Body of pancreas (tissue), 4 donors: ENCODE measurements around the gene ARCN1. TPM values are rescaled to one million over a fixed set of nuclear protein-coding genes. Genes with fewer than 3 reads are reported as not detected.
"Not testable (repeated sequence)": the region's sequence is repeated elsewhere in the genome, so short reads cannot be mapped to it uniquely, and the experiment has no call there.

ENCODE experiments used
- ATAC-seq: fragments of 150-250 bp; one replicate; pipeline ENCODE4 v1.9.1; 2016
- DNase-seq, 4 donors: peaks; one replicate each; pipeline ENCODE4 v3.0.0-alpha.2; 2019
- H3K27ac ChIP-seq, 4 donors: fragments of 200-600 bp; sonication (generic); 1 replicate in 3 of 4; 2 replicates in 1 of 4; pipeline versions ENCODE4 v1.5.1 to v1.6.1; 2016 to 2019; ENCODE audit warnings: mild to moderate bottlenecking in 1 of 4, mixed read lengths in 1 of 4, moderate library complexity in 1 of 4
- H3K27me3 ChIP-seq, 2 donors: fragments of 200-600 bp; sonication (generic); one replicate each; pipeline ENCODE4 v1.6.0; 2016; ENCODE audit warnings: mild to moderate bottlenecking in 1 of 2
- H3K36me3 ChIP-seq, 2 donors: fragments of 200-600 bp; sonication (generic); replicated peaks in 1 of 2; 2 replicates each; pipeline ENCODE4 v1.5.1; 2016; ENCODE audit warnings: low read depth in 2 of 2; ENCODE audit not compliant: insufficient read depth in 1 of 2
- H3K4me1 ChIP-seq: fragments of 200-600 bp; sonication (generic); one replicate; pipeline ENCODE4 v1.6.0; 2016
- H3K4me3 ChIP-seq, 2 donors: fragments of 200-600 bp; sonication (generic); 1 replicate in 1 of 2; 2 replicates in 1 of 2; pipeline ENCODE4 v1.5.1; 2016 to 2019
- H3K9me3 ChIP-seq, 3 donors: fragments of 200-600 bp; sonication (generic); 1 replicate in 2 of 3; 2 replicates in 1 of 3; pipeline ENCODE4 v1.5.1; 2016
- POLR2A ChIP-seq, 3 donors: fragments of 450-650 bp; IDR thresholded peaks; one replicate each; pipeline ENCODE4 v1.6.1; 2016; ENCODE audit warnings: antibody characterized with exemption in 3 of 3, mild to moderate bottlenecking in 2 of 3
- WGBS, 2 donors: methylation state at CpG; one replicate each; pipeline ENCODE4 v1.1.5; 2017; 5-methylcytosine and 5-hydroxymethylcytosine counted together
- intact Hi-C: fragments of 100-400 bp; cut with DNase I; formaldehyde crosslinking; loops from one replicate; pipeline ENCODE4 v1.15.1; 2023
- total RNA-seq, 2 donors: library from RNA; depleted of rRNA; stranded (reverse); fragments of >200 nt; gene quantifications; one replicate each; pipeline ENCODE4 v1.1.0, GENCODE V29; 2016
- TF ChIP-seq, protein P1 (sequence below), 7 experiments: fragments of 450-650 bp in 4 of 7; fragments of 200-600 bp in 3 of 7; sonication (generic) in 3 of 7; IDR thresholded peaks; one replicate each; pipeline ENCODE4 v1.5.1; 2016 to 2019; ENCODE audit warnings: antibody characterized with exemption in 7 of 7

The ARCN1 gene
- total RNA-seq, 2 donors from 2014 or later: 49.8 to 64.3 TPM

DNA sequence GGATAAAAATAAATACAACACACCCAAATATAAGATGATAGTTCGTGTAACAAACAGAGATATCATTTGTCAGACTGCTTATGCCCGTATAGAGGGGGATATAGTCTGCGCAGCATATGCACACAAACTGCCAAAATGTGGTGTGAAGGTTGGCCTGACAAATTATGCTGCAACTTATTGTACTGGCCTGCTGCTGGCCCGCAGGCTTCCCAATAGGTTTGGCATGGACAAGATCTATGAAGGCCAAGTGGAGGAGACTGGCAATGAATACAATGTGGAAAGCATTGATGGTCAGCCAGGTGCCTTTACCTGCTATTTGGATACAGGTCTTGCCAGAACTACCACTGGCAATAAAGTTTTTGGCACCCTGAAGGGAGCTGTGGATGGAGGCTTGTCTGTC lies 11.4 kb upstream of the ARCN1 start:
- H3K27me3 ChIP-seq: no peaks in the 10 kb centered on the region
- no peak for ATAC-seq
- no peaks in the 10 kb centered on the region for H3K9me3 ChIP-seq
- H3K36me3 ChIP-seq: peaks cover 0 to 7% of the 10 kb centered on the region in 2 donors
- 87 to 89% methylated on average over 4 of the region's 4 CpGs for WGBS, 2 donors
- H3K4me1 ChIP-seq: peaks cover 7% of the 10 kb centered on the region
- no peak overlapping the region for H3K27ac ChIP-seq
- intact Hi-C loops: no loop called here
- no peak for DNase-seq
- TF ChIP-seq, protein P1, sequence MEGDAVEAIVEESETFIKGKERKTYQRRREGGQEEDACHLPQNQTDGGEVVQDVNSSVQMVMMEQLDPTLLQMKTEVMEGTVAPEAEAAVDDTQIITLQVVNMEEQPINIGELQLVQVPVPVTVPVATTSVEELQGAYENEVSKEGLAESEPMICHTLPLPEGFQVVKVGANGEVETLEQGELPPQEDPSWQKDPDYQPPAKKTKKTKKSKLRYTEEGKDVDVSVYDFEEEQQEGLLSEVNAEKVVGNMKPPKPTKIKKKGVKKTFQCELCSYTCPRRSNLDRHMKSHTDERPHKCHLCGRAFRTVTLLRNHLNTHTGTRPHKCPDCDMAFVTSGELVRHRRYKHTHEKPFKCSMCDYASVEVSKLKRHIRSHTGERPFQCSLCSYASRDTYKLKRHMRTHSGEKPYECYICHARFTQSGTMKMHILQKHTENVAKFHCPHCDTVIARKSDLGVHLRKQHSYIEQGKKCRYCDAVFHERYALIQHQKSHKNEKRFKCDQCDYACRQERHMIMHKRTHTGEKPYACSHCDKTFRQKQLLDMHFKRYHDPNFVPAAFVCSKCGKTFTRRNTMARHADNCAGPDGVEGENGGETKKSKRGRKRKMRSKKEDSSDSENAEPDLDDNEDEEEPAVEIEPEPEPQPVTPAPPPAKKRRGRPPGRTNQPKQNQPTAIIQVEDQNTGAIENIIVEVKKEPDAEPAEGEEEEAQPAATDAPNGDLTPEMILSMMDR (IDR thresholded peaks at IDR 0.05): no peak
- TF ChIP-seq POLR2A (IDR thresholded peaks at IDR 0.05): no peak
- H3K4me3 ChIP-seq: no peak overlapping the region

DNA sequence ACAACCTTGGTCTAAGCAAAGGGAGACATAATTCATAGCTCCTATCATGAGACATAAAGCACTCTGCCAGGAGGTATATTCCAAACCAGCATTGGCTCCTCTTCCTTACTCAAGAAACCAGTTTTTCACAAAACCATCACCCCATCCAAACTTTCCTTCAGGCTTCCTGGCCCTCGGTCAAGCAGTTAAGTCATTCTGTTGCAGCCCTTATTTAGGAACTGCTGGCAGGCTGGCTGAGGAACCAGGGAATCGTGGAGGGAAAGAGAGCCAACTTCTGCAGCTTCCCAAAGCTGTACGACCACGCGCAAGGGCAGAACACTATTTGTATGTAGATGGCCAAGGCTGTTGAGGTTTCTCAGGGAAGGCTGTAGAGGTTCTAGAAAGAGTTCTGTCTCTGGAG lies 7.2 kb upstream of the ARCN1 start:
- Histone ChIP-seq H3K36me3 (no peaks in the 10 kb centered on the region), H3K27ac (peak overlapping the region in 1 of 4 donors; percentile 25), H3K4me3 (peak overlapping the region in 1 of 2 donors; percentile 76), H3K9me3 (no peaks in the 10 kb centered on the region), H3K4me1 (peaks cover 12% of the 10 kb centered on the region), H3K27me3 (no peaks in the 10 kb centered on the region)
- whole genome bisulfite sequencing, 2 donors: 29 to 37% methylated on average over 5 of the region's 5 CpGs
- DNase-seq (peak in 1 of 4 donors; percentile 20), ATAC-seq (no peak)
- intact Hi-C loops: no loop called here
- TF ChIP-seq POLR2A (IDR thresholded peaks at IDR 0.05): no peak
- TF ChIP-seq, protein P1 (IDR thresholded peaks at IDR 0.05): no peak

DNA sequence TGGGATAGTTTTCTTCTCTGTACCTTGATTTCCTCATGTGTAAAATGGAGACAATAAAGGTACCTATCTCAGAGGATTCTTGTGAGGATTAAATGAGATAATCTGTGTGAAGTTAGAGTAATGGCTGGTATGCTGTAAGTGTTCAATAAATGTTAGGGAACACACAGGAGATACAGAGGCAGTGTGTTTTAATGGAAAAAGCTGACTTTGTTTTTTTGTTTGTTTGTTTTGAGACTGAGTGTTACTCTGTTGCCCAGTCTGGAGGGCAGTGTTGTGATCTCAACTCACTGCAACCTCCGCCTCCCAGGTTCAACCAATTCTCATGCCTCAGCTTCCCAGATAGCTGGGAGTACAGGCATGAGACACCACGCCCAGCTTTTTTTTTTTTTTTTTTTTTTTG lies 2.5 kb upstream of the ARCN1 start:
- Histone ChIP-seq H3K27ac (no peak overlapping the region), H3K4me3 (no peak overlapping the region), H3K4me1 (peaks cover 30% of the 10 kb centered on the region), H3K9me3 (no peaks in the 10 kb centered on the region), H3K36me3 (no peaks in the 10 kb centered on the region), H3K27me3 (no peaks in the 10 kb centered on the region)
- DNase-seq (no peak), ATAC-seq (no peak)
- intact Hi-C loops: no loop called here
- TF ChIP-seq POLR2A (IDR thresholded peaks at IDR 0.05): no peak
- TF ChIP-seq, protein P1 (IDR thresholded peaks at IDR 0.05): no peak
- 88 to 91% methylated on average over 2 of the region's 2 CpGs for WGBS, 2 donors

DNA sequence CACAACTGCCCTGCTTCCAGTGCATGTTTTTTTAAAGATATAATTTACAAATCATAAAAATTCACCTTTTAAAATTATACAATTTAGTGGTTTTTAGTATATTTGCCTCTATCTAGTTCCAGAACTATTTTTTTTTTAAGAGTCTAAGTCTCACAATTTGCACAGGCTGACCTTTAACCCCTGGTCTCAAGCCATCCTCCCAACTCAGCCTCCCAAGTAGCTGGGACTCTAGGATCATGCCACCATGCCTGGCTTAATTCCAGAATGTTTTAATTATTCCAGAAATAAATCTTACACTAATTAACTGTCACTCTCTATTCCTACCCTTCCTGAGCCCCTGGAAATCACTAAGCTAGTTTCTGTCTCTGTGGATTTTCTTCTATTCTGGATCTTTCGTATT lies 1.4 kb upstream of the ARCN1 start:
- DNase-seq (no peak), ATAC-seq (no peak)
- no peaks in the 10 kb centered on the region for H3K9me3 ChIP-seq
- TF ChIP-seq, protein P1 (IDR thresholded peaks at IDR 0.05): no peak
- no peak for TF ChIP-seq POLR2A (IDR thresholded peaks at IDR 0.05)
- intact Hi-C loops: no loop called here
- 100% methylated on average over 1 of the region's 1 CpG for WGBS, 2 donors
- no peaks in the 10 kb centered on the region for H3K27me3 ChIP-seq
- no peak overlapping the region for H3K27ac ChIP-seq
- no peaks in the 10 kb centered on the region for H3K36me3 ChIP-seq
- peaks cover 36% of the 10 kb centered on the region for H3K4me1 ChIP-seq
- no peak overlapping the region for H3K4me3 ChIP-seq

DNA sequence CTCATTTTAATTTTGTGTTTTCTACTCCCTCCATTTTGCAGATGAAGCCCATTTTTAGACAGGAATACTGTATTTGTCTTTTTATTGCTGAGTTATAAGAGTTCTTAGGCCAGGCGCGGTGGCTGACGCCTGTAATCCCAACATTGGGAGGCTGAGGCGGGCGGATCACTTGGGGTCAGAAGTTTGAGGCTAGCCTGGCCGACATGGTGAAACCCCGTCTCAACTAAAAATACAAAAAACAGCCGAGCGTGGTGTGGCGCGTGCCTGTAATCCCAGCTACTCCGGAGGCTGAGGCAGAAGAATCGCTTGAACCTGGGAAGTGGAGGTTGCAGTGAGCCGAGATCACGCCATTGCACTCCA lies 528 bp upstream of the ARCN1 start:
- peak overlapping the region in 1 of 2 donors; percentile 81 for H3K4me3 ChIP-seq
- ATAC-seq, H3K36me3 ChIP-seq, intact Hi-C loops, H3K27me3 ChIP-seq, H3K9me3 ChIP-seq: not testable (repeated sequence)
- H3K4me1 ChIP-seq: peaks cover 38% of the 10 kb centered on the region
- peak in 2 of 4 donors; percentile 25 to 29 for DNase-seq
- WGBS, 2 donors: 16 to 25% methylated on average over 15 of the region's 15 CpGs
- peak overlapping the region; percentile 30 to 100 (median 98) for H3K27ac ChIP-seq
